Central memory CD4-positive, alpha-beta T cell (primary cell): ENCODE results near the gene GNA12.
"Not testable (repeated sequence)": the region's sequence is repeated elsewhere in the genome, so short reads cannot be mapped to it uniquely, and the experiment has no call there.

Source experiments
- DNase-seq: peaks from one replicate; pipeline ENCODE4 v3.0.0; 2022

The GNA12 gene

DNA sequence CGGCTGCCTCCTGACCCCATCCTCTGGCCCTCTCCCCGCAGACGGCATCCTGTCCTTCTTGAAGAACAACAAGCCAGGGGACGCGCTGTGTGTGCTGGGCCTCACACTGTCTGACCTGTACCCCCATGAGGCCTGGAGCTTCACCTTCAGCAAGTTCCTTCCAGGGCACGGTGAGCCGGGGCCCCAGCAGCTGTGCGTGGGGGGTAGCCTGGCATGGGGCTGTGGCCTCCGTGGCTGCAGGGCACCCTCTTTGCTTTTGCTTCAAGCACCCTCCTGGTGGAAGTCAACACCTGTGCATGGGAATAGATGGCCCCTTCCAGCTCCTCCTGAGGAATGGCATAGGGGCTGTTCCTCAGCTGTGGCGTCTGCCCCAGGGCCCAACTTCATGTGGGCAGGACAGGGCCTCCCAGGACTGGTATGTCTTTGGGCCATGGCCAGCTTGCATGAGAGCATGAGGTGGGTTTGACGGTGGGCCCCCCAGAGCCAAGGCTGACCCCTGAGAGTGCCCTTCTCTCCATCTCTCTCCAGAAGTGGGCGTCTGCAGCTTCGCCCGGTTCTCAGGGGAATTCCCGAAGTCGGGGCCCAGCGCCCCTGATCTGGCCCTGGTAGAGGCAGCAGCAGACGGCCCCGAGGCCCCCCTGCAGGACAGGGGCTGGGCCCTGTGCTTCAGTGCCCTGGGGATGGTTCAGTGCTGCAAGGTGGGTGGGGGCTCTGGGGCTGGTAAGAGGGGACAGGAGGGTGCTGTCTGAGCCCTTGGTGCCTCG lies 135.4 kb downstream of the GNA12 start:
- DNase-seq = no peak

GRCh38 chr7:2708041-2708440 lies 136.1 kb downstream of the GNA12 start:
- DNase-seq = no peak

- DNase-seq = no peak
These were observed 136.6 kb downstream of the GNA12 start for GRCh38 chr7:2707481-2707880.

GRCh38 chr7:2706685-2707126 lies 137.4 kb downstream of the GNA12 start:
- no peak for DNase-seq

GRCh38 chr7:2705371-2706096 lies 138.6 kb downstream of the GNA12 start:
- DNase-seq = no peak

DNA sequence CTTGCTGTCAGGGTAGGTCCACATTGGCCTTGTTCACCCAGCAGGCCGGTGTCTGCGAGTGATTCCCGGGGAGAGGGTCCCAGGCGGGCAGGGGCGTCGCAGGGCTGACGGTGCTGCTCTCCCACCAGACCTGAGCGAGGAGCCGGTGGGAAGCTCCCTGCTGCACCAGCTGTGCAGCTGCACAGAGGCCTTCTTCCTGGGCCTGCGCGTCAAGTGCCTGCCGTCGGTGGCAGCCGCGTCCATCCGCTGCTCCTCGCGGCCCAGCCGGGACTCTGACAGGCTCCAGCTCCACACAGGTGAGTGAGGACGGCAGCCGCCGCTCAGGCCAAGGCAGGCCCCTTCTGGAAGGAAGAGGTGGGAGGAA lies 141.5 kb downstream of the GNA12 start:
- no peak for DNase-seq

DNA sequence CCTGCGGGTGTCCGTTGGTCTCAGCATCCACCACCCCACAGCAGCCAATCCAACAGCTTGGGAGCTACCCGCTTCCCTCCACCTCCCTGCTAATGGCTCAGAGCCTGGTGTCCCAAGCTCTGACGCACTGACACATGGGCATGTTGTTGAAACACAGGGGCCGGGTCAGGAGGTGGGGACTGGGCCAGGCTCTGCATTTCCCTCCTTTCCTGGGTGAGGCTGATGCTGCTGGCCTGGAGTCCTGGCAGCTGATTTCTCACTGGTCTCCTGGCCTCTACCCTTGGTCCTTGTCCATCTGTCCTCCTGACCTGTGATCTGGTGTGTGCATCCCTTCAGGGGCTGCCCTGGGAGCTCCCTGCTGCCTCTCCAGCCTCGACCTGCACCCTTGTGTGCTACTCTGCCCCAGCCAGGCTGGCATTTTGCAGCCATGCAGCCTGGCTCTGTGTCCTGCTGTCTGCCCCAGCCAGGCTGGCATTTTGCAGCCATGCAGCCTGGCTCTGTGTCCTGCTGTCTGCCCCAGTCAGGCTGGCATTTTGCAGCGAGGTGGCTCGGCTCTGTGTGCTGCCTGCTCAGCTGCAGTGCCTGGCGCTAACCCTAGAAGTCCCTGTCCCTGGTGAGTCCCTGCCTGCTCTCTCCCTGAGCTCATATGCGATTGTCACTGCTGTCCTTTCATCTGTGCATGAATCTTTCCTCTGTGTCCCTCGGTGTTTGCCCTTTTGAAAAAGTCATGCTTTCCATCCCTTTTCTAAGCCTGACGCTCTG lies 142.1 kb downstream of the GNA12 start:
- DNase-seq = no peak

DNA sequence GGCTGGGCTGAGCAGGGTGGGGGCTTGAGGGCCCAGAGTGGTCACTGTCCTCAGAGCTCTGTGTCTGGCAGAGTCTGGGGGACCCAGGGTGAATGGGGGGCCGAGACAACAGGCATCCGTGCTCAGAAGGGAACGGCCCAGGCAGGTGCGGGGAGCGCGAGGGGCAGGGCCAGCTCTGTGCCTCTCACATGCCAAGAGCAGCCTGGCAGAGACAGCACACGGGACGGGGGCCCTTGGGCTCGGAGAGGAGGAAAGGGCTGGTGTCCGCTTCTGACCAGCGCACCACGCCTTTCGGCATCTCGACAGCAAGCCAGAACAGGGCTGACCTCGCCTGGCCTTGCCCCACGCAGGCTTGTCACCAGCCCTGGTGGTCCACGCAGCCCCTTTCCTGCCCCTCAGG lies 142.7 kb downstream of the GNA12 start:
- DNase-seq = no peak

- no peak for DNase-seq
These were observed 143.8 kb downstream of the GNA12 start for GRCh38 chr7:2700141-2700850.

- no peak for DNase-seq
These were observed 144.9 kb downstream of the GNA12 start for GRCh38 chr7:2699289-2699620.

DNA sequence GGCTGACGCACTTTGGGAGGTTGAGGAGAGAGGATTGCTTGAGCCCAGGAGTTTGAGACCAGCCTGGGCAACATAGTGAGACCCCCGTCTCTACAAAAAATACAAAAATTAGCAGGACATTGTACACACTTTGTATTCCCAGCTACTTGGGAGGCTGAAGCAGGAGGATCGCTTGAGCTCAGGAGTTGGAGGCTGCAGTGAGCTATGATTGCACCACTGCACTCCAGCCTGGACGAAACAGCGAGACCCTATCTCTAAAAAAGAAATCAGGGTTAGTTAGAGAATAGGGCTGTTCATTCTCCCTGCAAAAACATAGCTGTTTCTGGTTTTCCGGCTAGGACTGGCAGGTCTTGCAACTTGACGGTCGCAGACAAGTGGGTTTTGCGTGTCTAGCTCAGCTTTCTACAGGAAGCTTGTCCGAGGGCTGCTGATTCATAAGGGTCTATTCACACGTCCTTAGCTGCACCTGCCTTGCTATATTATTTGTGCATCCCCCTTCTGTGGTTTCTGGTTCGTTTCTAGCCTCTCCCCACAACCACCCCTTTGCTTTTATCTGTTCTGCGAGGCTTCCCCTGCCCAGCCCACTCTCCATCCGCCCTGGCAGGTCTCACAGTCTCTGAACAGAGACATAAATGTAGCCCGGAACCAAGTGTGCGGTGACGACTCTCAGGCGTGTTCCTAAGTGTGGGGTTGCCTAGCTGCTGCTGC lies 145.4 kb downstream of the GNA12 start:
- peak; percentile 66 for DNase-seq

DNA sequence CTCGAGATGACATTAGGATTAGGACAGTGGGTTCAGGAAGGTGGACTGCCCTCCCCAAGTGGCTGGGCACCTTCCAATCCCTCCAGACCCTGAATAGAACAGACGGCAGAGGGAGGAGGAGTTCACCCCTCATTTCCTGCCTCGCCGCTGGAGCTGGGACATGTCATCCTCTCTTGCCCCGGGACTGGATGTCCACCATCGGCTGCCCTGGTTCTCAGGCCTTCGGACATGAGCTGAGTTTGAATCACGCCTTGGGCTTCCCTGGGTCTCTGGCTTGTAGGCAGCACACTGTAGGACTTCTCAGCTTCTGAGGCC lies 150.0 kb downstream of the GNA12 start:
- DNase-seq = not testable (repeated sequence)

- DNase-seq = not testable (repeated sequence)
These were observed 150.5 kb downstream of the GNA12 start for GRCh38 chr7:2693420-2694121.

DNA sequence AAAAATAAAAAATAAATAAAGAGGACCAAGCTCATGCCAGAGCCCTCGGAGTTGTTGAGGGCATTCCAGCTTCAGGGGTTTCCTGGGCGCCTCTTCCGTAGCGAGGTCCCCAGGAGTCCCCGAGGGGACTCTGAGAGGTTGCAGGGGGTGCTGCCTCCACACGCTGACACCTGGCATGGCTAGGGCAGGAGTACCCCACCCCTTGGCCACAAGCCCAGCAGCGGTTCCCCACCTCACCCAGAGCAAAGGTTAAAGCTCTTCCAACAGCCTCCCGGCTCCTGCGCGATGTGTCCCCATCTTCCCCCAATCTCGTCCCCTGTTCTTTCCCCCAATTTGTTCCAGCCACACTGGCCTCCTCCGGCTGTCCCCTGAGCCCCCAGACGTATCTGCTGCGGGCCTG lies 151.6 kb downstream of the GNA12 start:
- no peak for DNase-seq

- DNase-seq = not testable (repeated sequence)
These were observed 152.1 kb downstream of the GNA12 start for GRCh38 chr7:2691932-2692439.

DNA sequence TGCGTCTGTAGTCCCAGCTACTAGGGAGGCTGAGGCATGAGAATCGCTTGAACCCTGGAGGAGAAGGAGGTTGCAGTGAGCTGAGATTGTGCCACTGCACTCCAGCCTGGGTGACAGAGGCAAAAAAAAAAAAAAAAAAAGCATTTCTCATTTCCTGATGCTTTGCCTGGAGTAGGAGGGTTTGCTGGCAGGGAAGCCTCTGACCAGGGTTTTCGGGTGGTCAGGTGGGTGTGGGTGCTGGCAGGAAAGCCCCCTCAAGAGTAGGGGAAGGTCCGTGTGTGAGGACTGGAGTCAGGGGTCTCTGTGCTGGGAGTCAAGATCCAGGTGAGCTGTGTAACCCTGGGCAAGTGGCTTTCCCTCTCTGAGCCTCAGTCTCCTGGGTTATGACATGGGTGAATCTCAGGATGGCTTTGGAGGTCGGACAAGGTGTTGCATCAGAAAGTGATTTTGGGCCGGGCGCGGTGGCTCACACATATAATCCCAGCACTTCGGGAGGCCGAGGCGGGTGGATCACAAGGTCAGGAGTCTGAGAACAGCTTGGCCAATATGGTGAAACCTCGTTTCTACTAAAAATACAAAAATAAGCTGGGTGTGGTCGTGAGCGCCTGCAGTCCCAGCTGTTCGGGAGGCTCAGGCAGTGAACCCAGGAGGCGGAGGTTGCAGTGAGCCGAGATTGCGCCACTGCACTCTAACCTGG lies 152.9 kb downstream of the GNA12 start:
- no peak for DNase-seq

DNA sequence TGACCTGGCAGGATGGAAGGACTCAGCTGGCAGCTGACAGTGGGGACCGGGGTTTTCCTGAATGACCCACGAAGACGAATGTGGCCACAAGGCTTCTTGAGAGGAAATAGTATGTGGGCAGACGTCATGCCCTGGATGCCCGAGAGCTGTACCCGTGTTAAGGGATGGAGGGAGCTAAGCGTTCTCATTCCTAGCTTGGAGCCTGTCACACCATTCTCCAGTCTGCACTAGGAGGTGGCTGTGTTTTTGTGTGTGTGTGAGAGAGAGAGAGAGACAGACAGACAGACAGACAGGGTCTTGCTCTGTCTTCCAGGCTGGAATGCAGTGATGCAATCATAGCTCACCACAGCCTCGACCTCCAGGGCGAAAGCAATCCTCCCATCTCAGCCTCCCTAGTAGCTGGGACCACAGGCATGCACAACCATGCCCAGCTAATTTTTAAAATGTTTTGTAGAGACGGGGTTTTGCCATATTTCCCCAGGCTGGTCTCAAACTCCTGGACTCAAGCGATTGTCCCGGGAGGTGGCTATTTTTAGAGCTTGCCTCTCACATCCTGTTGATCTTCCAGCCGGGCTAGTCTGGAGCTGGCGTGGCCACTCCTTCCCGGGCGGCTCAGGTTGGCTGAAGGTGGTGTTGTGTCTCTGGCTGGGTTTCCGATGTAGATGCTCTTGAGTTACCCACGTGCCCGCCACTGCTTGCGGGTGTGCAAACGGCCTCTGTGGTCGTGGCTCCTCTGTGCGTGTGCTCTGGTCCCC lies 154.0 kb downstream of the GNA12 start:
- no peak for DNase-seq

- DNase-seq = no peak
These were observed 154.7 kb downstream of the GNA12 start for GRCh38 chr7:2689343-2689847.

- DNase-seq = no peak
These were observed 155.4 kb downstream of the GNA12 start for GRCh38 chr7:2688409-2689342.
